ENCODE data around the gene ICOS.

DNA sequence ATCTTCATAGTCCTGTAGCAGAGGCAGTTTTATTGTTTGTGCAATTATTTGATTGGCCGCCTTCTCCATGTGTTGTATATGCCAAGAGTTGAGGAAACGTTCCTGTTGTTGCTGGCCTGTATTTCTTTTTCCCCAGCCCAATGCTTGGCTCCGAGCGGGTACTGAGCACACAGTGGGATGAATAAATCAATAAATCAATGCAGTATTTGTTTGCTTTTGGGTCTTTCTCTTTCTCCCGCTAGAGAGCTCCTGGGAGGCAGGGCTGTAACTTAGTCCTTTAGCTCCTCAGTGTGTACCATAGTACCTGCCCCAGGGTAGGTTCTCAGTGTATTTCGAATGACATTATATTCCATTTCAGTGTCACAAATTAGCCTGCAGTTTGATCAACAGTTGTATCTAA lies 71.8 kb downstream of the ICOS start:
- TF ChIP-seq ZNF687 (IDR thresholded peaks at IDR 0.05): no peak
- TF ChIP-seq TCF12 (IDR thresholded peaks at IDR 0.05; ENCODE audit: low read depth, low read length): no peak
- TF ChIP-seq NFXL1 (IDR thresholded peaks at IDR 0.05; ENCODE audit: borderline replicate concordance): no peak
- no peak for TF ChIP-seq FOXM1 (IDR thresholded peaks at IDR 0.05; ENCODE audit: low read depth, low read length)
- TF ChIP-seq, protein P1, sequence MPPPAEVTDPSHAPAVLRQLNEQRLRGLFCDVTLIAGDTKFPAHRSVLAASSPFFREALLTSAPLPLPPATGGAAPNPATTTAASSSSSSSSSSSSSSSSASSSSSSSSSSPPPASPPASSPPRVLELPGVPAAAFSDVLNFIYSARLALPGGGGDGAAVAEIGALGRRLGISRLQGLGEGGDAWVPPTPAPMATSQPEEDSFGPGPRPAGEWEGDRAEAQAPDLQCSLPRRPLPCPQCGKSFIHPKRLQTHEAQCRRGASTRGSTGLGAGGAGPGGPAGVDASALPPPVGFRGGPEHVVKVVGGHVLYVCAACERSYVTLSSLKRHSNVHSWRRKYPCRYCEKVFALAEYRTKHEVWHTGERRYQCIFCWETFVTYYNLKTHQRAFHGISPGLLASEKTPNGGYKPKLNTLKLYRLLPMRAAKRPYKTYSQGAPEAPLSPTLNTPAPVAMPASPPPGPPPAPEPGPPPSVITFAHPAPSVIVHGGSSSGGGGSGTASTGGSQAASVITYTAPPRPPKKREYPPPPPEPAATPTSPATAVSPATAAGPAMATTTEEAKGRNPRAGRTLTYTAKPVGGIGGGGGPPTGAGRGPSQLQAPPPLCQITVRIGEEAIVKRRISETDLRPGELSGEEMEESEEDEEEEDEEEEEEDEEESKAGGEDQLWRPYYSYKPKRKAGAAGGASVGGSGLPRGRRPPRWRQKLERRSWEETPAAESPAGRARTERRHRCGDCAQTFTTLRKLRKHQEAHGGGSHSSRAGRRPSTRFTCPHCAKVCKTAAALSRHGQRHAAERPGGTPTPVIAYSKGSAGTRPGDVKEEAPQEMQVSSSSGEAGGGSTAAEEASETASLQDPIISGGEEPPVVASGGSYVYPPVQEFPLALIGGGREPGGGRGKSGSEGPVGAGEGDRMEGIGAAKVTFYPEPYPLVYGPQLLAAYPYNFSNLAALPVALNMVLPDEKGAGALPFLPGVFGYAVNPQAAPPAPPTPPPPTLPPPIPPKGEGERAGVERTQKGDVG (CRISPR knock-in tag; IDR thresholded peaks at IDR 0.05): no peak
- no peak for TF ChIP-seq CTCF (IDR thresholded peaks at IDR 0.05 in 2 of 3, conservative IDR thresholded peaks at IDR 0.05 in 1 of 3; ENCODE audit: control insufficient read depth in 2 of 3, extremely low read depth in 1 of 3, insufficient read depth in 1 of 3, low read depth in 3 of 3, low read length in 3 of 3)
- no peak for TF ChIP-seq FOXK2 (IDR thresholded peaks at IDR 0.05)
- TF ChIP-seq SUPT20H (IDR thresholded peaks at IDR 0.05; ENCODE audit: borderline replicate concordance, control insufficient read depth, low read depth, low read length): no peak
- TF ChIP-seq, protein P2, sequence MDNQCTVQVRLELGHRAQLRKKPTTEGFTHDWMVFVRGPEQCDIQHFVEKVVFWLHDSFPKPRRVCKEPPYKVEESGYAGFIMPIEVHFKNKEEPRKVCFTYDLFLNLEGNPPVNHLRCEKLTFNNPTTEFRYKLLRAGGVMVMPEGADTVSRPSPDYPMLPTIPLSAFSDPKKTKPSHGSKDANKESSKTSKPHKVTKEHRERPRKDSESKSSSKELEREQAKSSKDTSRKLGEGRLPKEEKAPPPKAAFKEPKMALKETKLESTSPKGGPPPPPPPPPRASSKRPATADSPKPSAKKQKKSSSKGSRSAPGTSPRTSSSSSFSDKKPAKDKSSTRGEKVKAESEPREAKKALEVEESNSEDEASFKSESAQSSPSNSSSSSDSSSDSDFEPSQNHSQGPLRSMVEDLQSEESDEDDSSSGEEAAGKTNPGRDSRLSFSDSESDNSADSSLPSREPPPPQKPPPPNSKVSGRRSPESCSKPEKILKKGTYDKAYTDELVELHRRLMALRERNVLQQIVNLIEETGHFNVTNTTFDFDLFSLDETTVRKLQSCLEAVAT (IDR thresholded peaks at IDR 0.05): no peak
- TF ChIP-seq SPI1 (IDR thresholded peaks at IDR 0.05; ENCODE audit: borderline replicate concordance, insufficient read depth, low read depth, low read length): no peak
- no peak for TF ChIP-seq POLR2A (IDR thresholded peaks at IDR 0.05; ENCODE audit: low read depth, low read length)
- TF ChIP-seq ZBTB40 (IDR thresholded peaks at IDR 0.05; ENCODE audit: borderline replicate concordance): no peak

All from GM12878 (cell line).